ENCODE data around the gene CYS1.

Gene CYS1

GRCh38 chr2:10075571-10076209, 4.5 kb downstream of the CYS1 start:
- DNase-seq (ENCODE audit: low read depth): no peak
- no peak overlapping the region for H3K4me3 ChIP-seq (ENCODE audit: low read depth, low read length)

- H3K4me3 ChIP-seq (ENCODE audit: low read depth, low read length): no peak overlapping the region
- no peak for DNase-seq (ENCODE audit: low read depth)
Measured at GRCh38 chr2:10075101-10075500, 5.1 kb downstream of the CYS1 start.

DNA sequence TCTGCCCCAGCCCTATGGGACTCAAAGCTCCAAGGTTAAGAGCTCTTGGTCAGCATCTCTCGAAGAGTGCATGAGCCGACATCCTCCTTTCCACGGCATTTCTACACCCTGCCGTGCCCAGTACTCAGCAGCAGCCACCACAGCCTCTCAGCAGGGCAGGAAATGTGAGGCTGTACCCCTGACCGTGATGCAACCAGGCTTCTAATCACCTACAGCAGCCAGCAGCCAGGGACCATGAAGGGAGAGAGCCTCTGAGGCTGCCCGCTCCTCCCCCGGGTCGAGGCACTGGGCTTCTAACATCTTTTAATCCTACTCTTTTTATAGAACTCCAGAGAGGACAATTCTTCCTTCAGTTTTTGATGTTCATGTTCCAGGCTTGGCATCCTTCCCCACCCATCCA, 6.5 kb downstream of the CYS1 start:
- DNase-seq (ENCODE audit: low read depth): no peak
- no peak overlapping the region for H3K4me3 ChIP-seq (ENCODE audit: low read depth, low read length)

DNA sequence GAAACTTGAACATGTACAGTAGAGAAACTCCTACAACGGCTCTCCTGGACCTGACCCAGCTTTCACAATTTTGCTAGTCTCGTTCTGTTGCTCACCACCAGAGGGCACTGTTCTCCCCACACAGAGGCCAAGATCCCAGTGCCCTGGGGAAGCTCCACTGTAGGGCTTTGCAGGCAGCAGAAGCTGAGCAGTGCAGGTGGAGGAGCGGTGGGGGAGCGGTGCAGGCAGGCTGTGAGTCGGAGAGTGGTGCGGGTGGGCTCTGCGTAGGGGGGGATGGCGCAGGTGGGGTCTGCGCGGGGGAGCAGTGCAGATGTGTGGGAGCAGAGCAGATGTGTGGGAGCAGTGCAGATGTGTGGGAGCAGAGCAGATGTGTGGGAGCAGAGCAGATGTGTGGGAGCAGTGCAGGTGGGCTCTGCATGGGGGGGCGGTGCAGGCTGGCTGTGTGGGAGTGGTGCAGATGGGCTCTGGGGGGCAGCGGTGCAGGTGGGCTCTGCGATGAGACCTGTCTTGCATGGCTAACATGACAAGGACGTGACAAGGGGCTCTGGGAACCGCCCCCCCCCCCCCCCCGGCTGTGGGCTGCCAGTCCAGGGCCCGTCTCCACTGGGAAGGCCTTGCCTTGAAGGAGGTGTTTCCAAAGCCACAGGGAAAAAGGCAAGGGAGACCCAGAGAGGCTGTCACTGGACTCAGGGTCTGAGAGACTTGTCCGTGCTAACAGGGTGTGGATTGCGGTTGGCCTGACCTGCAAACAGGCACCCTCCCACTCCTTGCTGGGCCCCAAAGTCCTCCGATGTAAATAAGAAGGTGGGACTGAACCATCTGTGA, 7.3 kb downstream of the CYS1 start:
- peak; percentile 44 for DNase-seq (ENCODE audit: low read depth)
- H3K4me3 ChIP-seq (ENCODE audit: low read depth, low read length): no peak overlapping the region

- DNase-seq (ENCODE audit: low read depth): no peak
- no peak overlapping the region for H3K4me3 ChIP-seq (ENCODE audit: low read depth, low read length)
Measured at GRCh38 chr2:10071595-10071994, 8.6 kb downstream of the CYS1 start.

GRCh38 chr2:10071176-10071575, 9.0 kb downstream of the CYS1 start:
- DNase-seq (ENCODE audit: low read depth): no peak
- H3K4me3 ChIP-seq (ENCODE audit: low read depth, low read length): no peak overlapping the region

- H3K4me3 ChIP-seq (ENCODE audit: low read depth, low read length): no peak overlapping the region
- no peak for DNase-seq (ENCODE audit: low read depth)
Measured at GRCh38 chr2:10067881-10068280, 12.3 kb downstream of the CYS1 start.

DNA sequence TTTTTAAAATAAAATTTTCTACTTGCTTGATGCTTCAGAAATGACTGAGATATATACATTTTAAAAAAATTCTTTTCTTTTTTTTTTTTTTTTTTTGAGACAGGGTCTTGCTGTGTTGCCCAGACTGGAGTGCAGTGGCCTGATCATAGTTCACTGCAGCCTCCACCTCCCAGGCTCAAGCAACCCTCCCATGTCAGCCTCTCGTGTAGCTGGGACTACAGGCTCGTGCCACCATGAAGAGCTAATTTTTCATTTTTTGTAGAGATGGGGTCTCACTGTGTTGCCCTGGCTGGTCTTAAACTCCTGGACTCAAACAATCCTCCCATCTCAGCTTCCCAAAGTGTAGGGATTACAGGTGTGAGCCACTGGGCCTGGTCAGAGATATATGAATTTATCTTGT, 12.9 kb downstream of the CYS1 start:
- H3K4me3 ChIP-seq (ENCODE audit: low read depth, low read length): no peak overlapping the region
- DNase-seq (ENCODE audit: low read depth): no peak

DNA sequence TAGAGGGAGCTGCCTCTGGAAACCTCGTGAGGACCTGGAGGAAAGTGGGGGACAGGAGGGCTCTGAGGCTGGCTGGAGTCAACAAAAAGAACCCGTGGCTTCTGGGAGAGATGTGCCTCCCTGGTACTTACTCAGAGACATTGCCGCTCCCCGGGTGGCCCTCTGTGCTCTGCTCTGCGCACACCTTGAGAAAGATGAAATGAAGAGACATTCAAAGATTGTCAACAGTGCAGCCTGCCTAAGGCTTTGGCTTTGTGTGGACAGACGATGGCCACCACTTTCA, 14.5 kb downstream of the CYS1 start:
- H3K4me3 ChIP-seq (ENCODE audit: low read depth, low read length): no peak overlapping the region

GRCh38 chr2:10064932-10065772, 15.1 kb downstream of the CYS1 start:
- no peak for DNase-seq (ENCODE audit: low read depth)

More for the DNA sequence above, 14.5 kb downstream of the CYS1 start:
- DNase-seq (ENCODE audit: low read depth): no peak

GRCh38 chr2:10063566-10063965, 16.6 kb downstream of the CYS1 start:
- DNase-seq (ENCODE audit: low read depth): no peak
- no peak overlapping the region for H3K4me3 ChIP-seq (ENCODE audit: low read depth, low read length)

More at GRCh38 chr2:10064932-10065772, 15.1 kb downstream of the CYS1 start:
- no peak overlapping the region for H3K4me3 ChIP-seq (ENCODE audit: low read depth, low read length)

GRCh38 chr2:10062931-10063365, 17.3 kb downstream of the CYS1 start:
- H3K4me3 ChIP-seq (ENCODE audit: low read depth, low read length): no peak overlapping the region
- no peak for DNase-seq (ENCODE audit: low read depth)

DNA sequence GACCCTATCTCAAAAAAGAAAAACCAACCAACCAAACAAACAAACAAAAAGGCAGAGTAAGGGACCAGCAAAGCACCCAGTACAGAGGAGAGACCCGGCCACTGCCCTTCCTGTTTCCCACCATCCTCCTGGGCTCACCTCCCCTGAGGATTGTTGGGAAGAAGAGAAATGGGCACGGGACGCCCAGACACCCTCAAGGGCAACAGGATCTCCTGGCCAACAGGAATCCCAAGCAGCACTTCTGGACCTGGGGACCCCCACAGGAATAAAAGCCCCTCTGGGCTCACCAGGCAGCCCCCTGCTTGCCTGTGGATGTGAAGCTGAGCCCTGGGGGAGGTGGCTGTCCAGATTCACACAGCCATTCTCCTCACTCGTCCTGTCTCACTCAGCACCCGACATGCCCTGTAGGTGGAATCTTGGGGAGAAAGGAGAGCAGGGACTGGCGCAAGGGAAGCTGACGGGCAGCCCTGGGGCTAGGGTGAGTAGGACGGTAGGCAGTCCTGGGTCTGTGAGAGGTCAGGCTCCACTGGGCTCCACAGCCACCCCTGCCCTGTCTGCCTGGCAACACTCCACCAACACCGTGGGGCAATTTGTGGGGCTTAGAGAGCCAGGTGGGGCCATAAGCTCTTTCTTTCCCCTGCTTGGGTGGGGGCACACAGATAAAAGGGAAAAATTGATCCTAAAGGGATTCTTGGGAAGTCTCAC, 18.8 kb downstream of the CYS1 start:
- no peak for DNase-seq (ENCODE audit: low read depth)
- H3K4me3 ChIP-seq (ENCODE audit: low read depth, low read length): no peak overlapping the region

DNA sequence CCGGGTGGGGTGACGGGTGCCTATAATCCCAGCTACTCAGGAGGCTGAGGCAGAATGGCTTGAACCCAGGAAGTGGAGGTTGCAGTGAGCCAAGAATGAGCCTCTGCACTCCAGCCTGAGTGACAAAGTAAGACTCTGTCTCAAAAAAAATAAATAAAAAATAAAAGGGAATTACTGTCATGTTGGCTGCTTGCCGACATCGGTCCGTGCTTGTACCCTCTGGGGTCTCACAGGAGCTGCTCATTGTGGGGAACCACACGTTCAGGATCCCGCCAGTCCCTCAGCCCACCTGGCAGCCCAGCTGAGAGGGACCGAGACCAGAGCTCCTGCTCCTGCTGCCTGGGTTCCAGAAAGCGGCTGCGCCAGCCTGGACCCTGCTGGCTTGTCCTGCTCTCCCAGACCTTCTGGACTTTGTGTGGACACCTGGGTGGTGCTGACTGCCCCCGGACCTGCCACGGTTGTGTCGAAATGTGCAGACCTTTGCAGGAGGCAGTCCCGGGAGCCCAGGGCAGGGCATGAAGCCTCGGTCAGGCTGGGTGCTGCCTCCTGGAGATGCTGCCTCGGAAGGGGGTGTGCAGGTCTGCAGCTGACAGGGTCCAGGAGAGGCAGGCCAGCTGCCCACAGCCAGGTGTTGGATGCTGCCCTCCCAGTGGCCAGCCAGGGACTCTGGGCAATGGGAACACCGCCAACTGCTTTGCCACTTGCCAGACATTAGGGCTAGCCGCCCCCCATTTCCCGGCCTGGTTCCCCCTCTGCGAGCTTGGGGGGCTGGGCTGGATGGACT, 20.5 kb downstream of the CYS1 start:
- no peak overlapping the region for H3K4me3 ChIP-seq (ENCODE audit: low read depth, low read length)
- no peak for DNase-seq (ENCODE audit: low read depth)

DNA sequence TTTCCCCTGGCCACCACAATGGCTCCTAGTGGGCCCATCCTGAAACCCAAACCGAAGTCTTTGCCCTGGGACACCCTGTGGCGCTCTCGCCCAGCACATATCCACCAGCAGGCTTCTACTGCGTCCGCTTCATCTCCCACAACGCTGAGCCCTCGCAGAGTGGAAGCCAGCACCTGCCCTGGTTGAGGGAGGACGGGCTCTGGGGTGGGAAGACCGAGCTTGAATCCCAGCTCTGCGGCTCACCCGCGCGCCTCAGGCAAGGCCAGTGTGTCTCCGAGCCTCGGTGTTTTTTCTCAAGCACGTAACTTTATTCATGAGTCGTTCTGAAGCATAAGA, 21.2 kb downstream of the CYS1 start:
- H3K4me3 ChIP-seq (ENCODE audit: low read depth, low read length): no peak overlapping the region
- DNase-seq (ENCODE audit: low read depth): no peak

- no peak overlapping the region for H3K4me3 ChIP-seq (ENCODE audit: low read depth, low read length)
- DNase-seq (ENCODE audit: low read depth): no peak
Measured at GRCh38 chr2:10058251-10059015, 21.8 kb downstream of the CYS1 start.

- H3K4me3 ChIP-seq (ENCODE audit: low read depth, low read length): peak overlapping the region; percentile 31
- DNase-seq (ENCODE audit: low read depth): peak; percentile 41
Measured at GRCh38 chr2:10057231-10058107, 22.7 kb downstream of the CYS1 start.

DNA sequence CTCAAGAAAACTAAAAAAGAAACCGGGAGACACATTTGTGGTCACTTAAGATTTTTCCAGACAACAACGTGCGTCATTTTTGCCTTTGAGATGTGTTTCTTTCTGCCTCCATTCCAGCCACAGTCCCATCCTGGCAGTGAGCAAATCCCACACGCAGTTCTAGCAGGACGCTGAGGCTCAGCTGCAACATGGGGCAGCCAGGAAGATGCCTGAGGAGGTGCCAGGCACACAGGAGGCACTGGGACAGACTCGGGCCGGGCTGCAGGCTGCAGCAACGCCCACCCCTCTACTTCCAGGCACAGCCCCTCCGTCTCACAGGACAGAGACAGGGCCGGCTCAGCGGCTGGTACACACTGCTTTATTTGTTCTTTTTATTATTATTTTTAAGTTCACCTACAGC, 23.8 kb downstream of the CYS1 start:
- no peak overlapping the region for H3K4me3 ChIP-seq (ENCODE audit: low read depth, low read length)
- no peak for DNase-seq (ENCODE audit: low read depth)
